GM19043 (cell line): ENCODE results near the gene PCCB.

ENCODE experiments used
- ATAC-seq: cut with Tn5 transposase; IDR thresholded peaks from one replicate; pipeline ENCODE4 v1.9.1; 2021; ENCODE audit warnings: low read depth; ENCODE audit not compliant: unreplicated experiment

The PCCB gene

DNA sequence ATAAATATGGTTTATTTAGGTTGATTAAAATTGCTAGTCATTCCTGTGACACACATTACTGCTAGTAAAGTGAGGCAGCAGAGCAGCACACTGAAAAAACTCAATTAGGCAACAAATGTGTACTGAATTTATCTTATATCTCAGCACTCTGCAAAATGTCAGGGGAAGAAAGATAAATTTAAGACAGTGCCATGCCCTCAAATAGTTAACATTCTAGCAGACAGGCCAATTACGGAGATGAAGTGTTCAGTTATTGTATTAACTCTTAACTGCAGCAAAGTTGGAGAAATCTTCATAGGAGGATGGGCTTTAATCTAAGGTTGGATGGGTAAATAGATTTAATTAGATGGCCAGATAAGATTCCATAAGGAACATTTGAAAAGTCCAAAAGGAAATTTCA, 127.9 kb downstream of the PCCB start:
- ATAC-seq: no peak
